SIG-M5 (cell line): ENCODE data around the gene LUZP2.
"Not testable (repeated sequence)": the region's sequence is repeated elsewhere in the genome, so short reads cannot be mapped to it uniquely, and the experiment has no call there.

Experiments
- DNase-seq: peaks from one replicate; lab custom pipeline; 2025; lab: John Stamatoyannopoulos, UW

LUZP2 gene

GRCh38 chr11:24900960-24901549, 404.2 kb downstream of the LUZP2 start:
- DNase-seq = no peak

GRCh38 chr11:24903555-24903954, 406.7 kb downstream of the LUZP2 start:
- DNase-seq = no peak

DNA sequence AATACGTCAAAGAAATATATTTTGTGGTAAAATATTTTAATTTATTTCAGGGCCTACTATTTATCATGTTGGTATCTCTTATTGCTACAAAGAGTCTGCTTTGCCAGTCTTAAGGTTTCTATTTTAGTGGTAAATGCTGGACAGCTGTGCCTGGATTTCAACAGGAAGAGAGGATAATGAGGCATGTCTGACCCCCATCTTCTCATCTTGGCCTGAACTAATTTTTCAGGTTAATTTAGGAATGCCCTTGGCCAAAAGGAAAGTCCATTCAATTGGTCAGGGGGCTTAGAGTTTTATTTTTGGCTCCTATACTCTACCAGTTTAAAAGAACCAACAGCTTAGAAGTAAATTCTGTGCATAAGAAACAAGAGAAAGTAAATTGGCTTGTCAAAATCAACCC, 428.2 kb downstream of the LUZP2 start:
- DNase-seq = no peak

DNA sequence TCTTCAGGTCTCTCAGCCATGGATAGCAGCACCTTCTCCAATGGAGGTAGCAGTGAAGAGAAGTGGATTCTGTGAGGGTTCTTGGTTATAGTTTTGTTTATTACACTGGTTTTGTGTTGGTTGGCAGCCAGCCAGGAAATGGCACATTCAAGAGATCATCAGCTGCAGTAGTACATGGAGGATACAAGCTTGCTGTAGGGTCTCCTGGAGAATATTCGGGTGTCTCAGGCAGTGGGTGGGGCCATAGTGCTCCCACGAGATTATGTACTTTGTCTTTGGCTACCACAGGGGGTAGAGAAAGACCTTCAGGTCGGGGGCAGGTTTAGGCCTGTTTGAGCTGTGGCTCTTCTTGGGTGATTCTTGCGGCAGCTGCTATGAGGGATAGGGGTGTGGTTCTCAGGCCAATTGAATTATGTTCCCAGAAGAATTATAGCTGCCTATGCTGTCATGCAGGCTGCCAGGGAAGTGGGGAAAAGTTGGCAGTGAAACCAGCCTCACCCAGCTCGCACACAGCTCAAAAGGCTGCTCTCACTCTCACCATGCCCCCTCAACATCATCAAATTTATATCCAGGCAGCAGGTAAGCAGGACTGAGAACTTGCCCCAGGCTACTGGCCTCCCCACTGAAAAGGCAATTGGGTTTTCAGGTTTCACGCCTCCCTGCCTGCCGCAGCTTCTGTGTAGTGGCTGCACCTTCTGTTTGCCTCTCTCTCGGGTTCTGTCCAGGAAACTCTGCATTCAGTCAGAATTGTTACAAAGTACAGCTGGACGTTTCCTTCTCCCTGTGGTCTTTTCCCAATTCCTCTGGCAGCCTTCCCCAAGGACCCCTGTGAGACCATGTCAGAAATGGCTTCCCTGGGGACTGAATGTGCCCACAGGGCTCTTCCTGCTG, 435.5 kb downstream of the LUZP2 start:
- no peak for DNase-seq

DNA sequence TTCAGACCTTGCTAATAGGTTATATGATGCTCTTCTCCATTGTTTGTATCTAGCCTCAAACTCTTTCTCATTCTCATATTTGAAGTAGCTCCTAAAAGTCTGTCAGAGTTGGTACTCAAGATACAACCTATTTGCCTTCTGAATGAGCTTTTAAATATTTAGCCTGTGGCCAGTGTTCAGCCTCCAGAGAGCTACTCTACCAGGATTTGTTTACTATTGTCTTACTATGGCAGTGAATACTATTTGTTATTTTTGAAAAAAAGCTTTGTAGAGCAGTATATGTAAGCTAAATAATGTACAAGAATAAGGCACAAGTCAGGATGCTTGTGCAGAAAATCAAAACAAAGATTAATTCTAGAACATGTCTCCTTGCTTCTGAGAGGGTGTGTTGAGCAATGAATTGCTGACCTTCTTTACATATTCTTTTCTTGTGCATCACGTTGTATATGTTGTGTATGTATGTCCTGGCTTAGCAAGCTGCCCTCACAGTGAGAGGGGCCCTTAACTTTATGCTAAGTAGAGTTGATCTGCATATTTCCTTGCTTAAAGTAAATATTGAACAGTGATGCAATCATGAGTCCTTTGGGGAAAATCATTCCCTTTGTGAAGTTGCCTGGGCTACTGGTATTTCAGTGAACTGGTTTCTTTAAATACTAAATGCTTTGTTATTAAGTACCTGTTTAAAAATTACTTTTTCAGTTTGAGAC, 438.0 kb downstream of the LUZP2 start:
- DNase-seq = no peak

DNA sequence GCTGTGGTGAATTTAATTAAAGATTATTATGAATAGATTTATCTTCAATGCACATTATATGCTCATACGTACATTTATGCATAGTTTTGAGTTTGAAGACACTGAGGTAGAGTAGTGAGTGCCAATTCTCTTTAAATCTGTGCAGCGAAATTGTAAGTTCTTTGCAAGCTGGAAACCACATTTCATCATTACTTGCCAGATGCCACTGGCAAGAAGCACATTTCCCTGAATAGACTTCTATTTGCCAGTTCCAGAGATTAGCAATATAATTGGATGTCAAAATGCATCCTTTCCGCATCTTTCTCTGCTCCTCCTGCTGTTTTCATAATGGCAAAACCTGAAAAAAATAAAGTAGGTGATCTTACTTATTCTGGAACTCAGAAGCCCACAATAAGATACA, 448.0 kb downstream of the LUZP2 start:
- no peak for DNase-seq

DNA sequence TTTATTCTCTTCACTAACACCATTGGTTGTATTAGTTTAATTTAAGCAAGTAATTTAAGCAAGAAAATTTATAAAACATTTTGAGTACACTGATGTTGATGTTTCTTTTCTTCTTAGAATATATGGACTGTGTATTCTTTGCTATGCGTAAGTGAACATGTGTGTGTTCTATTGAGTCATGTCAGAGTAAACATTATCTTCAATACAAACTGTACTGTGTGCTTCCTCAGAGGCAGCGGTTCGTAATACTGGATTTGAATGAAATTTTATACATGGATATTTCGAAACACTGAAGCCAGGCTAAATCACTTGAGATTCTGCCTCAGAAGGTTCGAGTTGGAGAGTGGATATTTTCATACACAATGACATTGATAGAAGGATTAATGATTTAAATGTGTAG, 452.6 kb downstream of the LUZP2 start:
- no peak for DNase-seq

- DNase-seq = no peak
Observed at GRCh38 chr11:24963852-24964251, 467.0 kb downstream of the LUZP2 start.

DNA sequence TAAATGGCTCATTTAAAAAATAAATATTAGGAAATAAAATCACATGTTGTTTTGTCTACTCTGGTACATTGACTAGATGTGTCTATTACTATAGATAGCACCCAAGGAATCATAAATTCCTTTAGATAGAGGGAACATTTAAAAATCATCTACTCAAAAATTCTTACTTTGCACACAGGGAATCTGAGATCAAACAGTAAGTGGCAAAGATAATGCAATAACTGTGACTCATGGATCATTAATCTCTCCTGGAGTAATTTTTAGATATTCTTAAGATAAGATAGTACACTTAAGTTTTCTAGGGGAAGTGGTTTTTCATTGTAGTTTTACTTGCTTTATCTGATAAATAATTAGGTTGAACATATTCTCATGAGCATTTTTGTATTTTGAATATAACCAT, 468.9 kb downstream of the LUZP2 start:
- DNase-seq = no peak

DNA sequence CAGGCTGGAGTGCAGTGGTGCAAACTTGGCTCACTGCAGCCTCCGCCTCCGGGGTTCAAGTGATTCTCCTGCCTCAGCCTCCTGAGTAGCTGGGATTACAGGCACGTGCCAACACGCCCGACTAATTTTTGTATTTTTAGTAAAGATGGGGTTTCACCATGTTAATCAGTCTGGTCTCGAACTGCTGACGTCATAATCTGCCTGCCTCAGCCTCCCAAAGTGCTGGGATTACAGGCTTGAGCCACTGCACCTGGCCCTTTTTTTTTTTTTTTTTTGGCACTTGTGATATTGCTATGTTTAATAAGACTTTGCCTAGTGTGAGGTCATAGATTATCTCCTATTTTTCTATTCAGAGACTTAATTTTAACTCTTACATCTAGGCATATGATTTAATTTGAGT, 497.1 kb downstream of the LUZP2 start:
- not testable (repeated sequence) for DNase-seq

- DNase-seq = not testable (repeated sequence)
Observed at GRCh38 chr11:24999929-25000328, 503.1 kb downstream of the LUZP2 start.

DNA sequence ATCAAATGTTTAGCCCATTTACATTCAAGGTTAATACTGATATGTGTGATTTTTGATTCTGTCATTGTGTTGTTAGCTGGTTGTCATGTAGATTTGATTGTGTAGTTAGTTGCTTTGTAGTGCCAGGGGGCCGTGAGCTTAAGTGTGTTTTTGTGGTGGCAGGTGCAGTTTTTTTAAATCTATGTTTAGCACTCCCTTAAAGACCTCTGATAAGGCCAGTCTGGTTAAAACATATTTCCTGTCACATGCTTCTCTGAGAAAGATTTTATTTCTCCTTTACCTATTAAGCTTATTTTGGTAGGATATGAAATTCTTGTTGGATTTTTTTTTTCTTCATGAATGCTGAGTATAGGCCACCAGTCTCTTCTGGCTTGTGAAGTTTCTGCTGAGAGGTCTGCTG, 540.6 kb downstream of the LUZP2 start:
- no peak for DNase-seq

DNA sequence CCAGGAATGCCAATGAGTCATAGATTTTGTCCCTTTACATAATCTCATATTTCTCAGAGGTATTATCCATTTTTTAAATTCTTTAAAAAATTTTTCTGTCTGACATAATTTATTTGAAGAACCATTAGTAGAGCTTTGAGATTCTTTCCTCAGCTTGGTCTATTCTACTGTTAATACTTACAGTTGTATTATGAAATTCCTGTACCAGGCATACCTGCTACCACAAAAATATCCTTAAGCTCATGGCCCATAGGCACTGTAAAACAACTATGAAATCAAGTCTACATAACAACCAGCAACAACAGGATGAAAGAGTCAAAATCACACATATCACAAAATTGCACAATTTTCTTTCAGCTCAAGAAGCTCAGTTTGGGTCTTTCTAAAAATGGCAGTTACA, 541.3 kb downstream of the LUZP2 start:
- DNase-seq = no peak

GRCh38 chr11:25039165-25039564, 542.3 kb downstream of the LUZP2 start:
- DNase-seq = no peak

DNA sequence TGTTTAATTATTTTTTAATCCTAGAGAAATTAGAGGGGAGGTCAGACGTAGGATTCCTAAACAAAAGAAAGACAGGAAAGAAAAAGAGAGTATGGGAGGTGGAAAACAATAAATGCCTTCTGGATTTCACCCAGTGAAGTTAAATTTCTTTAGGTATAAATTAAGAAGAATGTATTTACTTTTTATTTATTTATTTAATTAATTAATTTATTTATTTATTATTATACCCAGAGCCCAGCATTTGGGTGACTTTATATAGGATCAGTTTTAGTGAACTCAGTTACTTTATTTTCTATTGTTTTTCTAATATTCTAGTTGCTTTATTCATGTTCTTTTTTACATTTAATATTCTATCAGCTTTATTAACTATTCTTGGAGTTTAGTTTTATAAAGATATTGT, 551.8 kb downstream of the LUZP2 start:
- DNase-seq = no peak

DNA sequence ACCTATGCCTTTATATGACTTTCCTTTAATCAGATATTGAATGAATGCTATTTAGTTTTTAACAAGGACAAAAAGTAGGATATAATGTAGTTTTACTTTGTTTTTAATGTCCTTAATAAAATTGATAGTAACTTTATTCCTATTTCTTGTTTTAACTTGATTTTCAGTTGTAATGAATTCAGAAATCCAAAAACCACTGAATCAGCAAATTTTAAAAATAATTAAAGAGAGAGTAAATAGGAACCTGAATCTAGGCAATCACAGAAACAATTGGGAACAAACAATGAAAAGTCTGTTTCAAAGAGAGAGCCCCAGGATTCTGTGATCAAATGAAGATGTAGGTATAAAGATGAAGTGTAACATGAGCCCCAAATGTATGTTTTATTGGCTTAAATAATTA, 556.0 kb downstream of the LUZP2 start:
- DNase-seq = no peak

- no peak for DNase-seq
Observed at GRCh38 chr11:25057861-25058260, 561.0 kb downstream of the LUZP2 start.

DNA sequence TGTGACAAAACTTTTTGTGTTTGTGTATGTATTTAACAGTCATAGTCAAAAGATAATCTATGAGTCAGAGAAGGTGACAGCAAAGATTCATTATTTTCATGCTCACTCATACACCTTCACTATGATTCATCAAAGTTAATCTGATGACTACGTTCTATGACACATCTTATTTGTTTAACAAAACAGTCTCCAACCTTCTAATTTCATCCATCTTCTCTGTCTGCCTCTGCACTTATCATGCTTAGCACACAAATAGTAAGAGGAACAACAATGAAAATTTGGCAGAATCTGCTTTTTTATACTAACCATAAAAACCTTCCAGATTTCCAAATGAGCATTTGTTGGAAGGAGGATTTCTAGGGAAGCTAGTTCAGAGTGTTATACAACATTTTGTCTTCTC, 568.9 kb downstream of the LUZP2 start:
- no peak for DNase-seq

DNA sequence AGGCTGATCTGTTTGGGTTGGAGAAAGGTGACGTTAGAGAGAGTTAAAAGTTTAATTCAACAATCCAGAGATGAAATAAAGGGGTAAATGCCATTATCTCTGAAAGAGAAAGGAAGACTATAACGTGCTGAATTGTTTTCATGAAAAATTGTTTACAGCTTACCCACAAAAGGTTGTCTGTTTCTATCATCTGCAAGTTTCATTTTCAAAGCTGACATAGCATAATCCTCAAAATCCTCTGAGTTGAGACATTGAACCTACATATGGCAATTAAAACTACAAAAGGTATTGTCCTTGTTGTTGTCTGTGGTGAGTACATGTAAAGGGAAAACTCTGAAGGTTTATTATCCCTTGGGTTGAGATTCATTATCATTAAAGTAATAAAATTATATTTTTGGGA, 569.9 kb downstream of the LUZP2 start:
- no peak for DNase-seq

- DNase-seq = no peak
Observed at GRCh38 chr11:25068451-25068850, 571.6 kb downstream of the LUZP2 start.

- no peak for DNase-seq
Observed at GRCh38 chr11:25094085-25094802, 597.4 kb downstream of the LUZP2 start.

GRCh38 chr11:25119416-25119815, 622.6 kb downstream of the LUZP2 start:
- no peak for DNase-seq
